Gastroesophageal sphincter (tissue), 3 donors: ENCODE results near the gene DONSON.

Experiments used
- POLR2A ChIP-seq, 2 donors: fragments of 450-650 bp; IDR thresholded peaks; one replicate each; pipeline ENCODE4 v1.6.1; 2017; ENCODE audit warnings: antibody characterized with exemption in 2 of 2, mild to moderate bottlenecking in 2 of 2, moderate library complexity in 1 of 2
- POLR2AphosphoS5 ChIP-seq: sonication (generic); formaldehyde crosslinking; IDR thresholded peaks from one replicate; pipeline ENCODE4 v1.6.1; 2017; ENCODE audit warnings: antibody characterized with exemption
- TF ChIP-seq, protein P1 (sequence below), 4 experiments: fragments of 200-600 bp in 2 of 4; fragments of 450-650 bp in 2 of 4; sonication (generic) in 1 of 4; IDR thresholded peaks; one replicate each; pipeline ENCODE4 v1.5.1; 2017 to 2019; ENCODE audit warnings: antibody characterized with exemption in 4 of 4, mild to moderate bottlenecking in 2 of 4, moderate library complexity in 2 of 4

DNA sequence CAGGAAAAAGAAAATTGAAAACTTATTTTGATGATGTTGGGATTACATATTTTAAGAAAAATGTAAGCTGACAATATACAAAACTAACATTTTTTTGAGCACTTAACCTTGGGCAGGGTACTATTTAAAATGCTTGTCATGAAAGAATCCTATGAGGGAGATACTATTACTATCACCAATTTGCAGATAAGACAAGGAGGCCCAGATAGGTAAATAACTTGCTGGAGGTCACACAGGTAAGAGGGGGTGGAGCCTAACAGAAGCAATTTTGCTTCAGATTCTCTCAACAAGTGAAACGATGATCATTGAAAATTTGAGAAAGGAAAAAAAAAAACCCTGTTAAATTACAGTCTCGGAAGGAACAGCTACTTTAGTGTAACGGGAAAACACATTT lies 47.8 kb downstream of the DONSON start:
- TF ChIP-seq, protein P1, sequence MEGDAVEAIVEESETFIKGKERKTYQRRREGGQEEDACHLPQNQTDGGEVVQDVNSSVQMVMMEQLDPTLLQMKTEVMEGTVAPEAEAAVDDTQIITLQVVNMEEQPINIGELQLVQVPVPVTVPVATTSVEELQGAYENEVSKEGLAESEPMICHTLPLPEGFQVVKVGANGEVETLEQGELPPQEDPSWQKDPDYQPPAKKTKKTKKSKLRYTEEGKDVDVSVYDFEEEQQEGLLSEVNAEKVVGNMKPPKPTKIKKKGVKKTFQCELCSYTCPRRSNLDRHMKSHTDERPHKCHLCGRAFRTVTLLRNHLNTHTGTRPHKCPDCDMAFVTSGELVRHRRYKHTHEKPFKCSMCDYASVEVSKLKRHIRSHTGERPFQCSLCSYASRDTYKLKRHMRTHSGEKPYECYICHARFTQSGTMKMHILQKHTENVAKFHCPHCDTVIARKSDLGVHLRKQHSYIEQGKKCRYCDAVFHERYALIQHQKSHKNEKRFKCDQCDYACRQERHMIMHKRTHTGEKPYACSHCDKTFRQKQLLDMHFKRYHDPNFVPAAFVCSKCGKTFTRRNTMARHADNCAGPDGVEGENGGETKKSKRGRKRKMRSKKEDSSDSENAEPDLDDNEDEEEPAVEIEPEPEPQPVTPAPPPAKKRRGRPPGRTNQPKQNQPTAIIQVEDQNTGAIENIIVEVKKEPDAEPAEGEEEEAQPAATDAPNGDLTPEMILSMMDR (IDR thresholded peaks at IDR 0.05): no peak
- TF ChIP-seq POLR2A (IDR thresholded peaks at IDR 0.05): no peak
- no peak for TF ChIP-seq POLR2AphosphoS5
